ENCODE measurements around the gene PIAS4. TPM values are rescaled to one million over a fixed set of nuclear protein-coding genes. Genes with fewer than 3 reads are reported as not detected.

The PIAS4 gene
- total and polyA plus RNA-seq, 2 donors (not counting 3 experiments of a cell fraction or from before 2014, with no cell fraction given) = 26.2 to 46.2 TPM

GRCh38 chr19:3987619-3988371, 19.7 kb upstream of the PIAS4 start:
- Histone ChIP-seq H3K4me1 (ENCODE audit: control insufficient read depth, extremely low read depth, insufficient read depth, low read length) (peaks cover 31% of the 10 kb centered on the region), H3K79me2 (ENCODE audit: control insufficient read depth, insufficient read depth, low read length) (peaks cover 25% of the 10 kb centered on the region), H3K9ac (replicated peaks; ENCODE audit: extremely low read depth, insufficient read depth, low read length) (no peak overlapping the region), H4K20me1 (replicated peaks; ENCODE audit: control insufficient read depth, extremely low read depth, insufficient read depth, low read length) (no peaks in the 10 kb centered on the region), H3K9me3 (replicated peaks; ENCODE audit: control insufficient read depth, insufficient read depth, low read length) (no peaks in the 10 kb centered on the region), H3K27me3 (ENCODE audit: control insufficient read depth in 2 of 2, insufficient read depth in 2 of 2, low read length in 2 of 2) (no peaks in the 10 kb centered on the region), H2AFZ (ENCODE audit: low read depth, low read length) (peak overlapping the region; percentile 23), H3K9me1 (replicated peaks; ENCODE audit: control insufficient read depth, extremely low read depth, insufficient read depth, low read length) (no peaks in the 10 kb centered on the region), H3K36me3 (ENCODE audit: control insufficient read depth in 2 of 2, extremely low read depth in 1 of 2, insufficient read depth in 2 of 2, low read length in 2 of 2) (peaks cover 8 to 12% of the 10 kb centered on the region in 2 experiments), H3K4me2 (ENCODE audit: insufficient read depth, low read length) (peak overlapping the region; percentile 20), H3K27ac (ENCODE audit: insufficient read depth, low read depth, low read length) (no peak overlapping the region), H3K4me3 (replicated peaks in 1 of 3; ENCODE audit: insufficient read depth in 1 of 3, low read depth in 1 of 3, low read length in 3 of 3) (no peak overlapping the region)
- peak; percentile 87 for DNase-seq (ENCODE audit: low read depth, low spot score)
- BruUV-seq (replicated peaks) = no TSS peak
- dilution Hi-C loops (cut with MboI; ENCODE audit: extremely low pct_ligation_motif_present, low sequenced_read_pairs) (no loop called here), intact Hi-C loops (cut with micrococcal nuclease) (loop anchor here (5.0 kb wide), 2 partner anchors 80 to 200 kb away; partner anchors contain the start of gene ZBTB7A)
- FAIRE-seq = peak; percentile 94
- CTCF ChIA-PET = interaction anchor here (0.6 to 2.5 kb wide), 41 partner anchors 9 to 777 kb away, joined by 3 to 34 read pairs (median 4); partner anchors contain the start of genes DAPK3, MRPL54, PIAS4 and RAX2
- TF ChIP-seq CTCF (IDR thresholded peaks at IDR 0.05; ENCODE audit: extremely low read depth in 1 of 2, insufficient read depth in 1 of 2, low read depth in 1 of 2, low read length in 2 of 2) = peak; percentile 79 to 92
- TF ChIP-seq POLR2AphosphoS5 (IDR thresholded peaks at IDR 0.05; ENCODE audit: insufficient read depth, low read depth, low read length) = no peak
- POLR2A ChIA-PET = interaction anchor here (0.6 to 1.2 kb wide), 6 partner anchors 9 to 152 kb away, joined by 3 to 11 read pairs (median 4); partner anchors contain the start of gene DAPK3

- BruUV-seq (replicated peaks) = no TSS peak
- no peak overlapping the region for H3K4me3 ChIP-seq (replicated peaks in 1 of 3; ENCODE audit: insufficient read depth in 1 of 3, low read depth in 1 of 3, low read length in 3 of 3)
- no peaks in the 10 kb centered on the region for H4K20me1 ChIP-seq (replicated peaks; ENCODE audit: control insufficient read depth, extremely low read depth, insufficient read depth, low read length)
- intact Hi-C loops (cut with micrococcal nuclease) = no loop called here
- FAIRE-seq = no peak
- no peak overlapping the region for H3K27ac ChIP-seq (ENCODE audit: insufficient read depth, low read depth, low read length)
- POLR2A ChIA-PET = no interaction called here
- no peaks in the 10 kb centered on the region for H3K27me3 ChIP-seq (ENCODE audit: control insufficient read depth in 2 of 2, insufficient read depth in 2 of 2, low read length in 2 of 2)
- CTCF ChIA-PET = interaction anchor here (1.2 kb wide), 1 partner anchor 149 kb away, joined by 3 read pairs; no protein-coding TSS in a partner anchor
- H3K4me1 ChIP-seq (ENCODE audit: control insufficient read depth, extremely low read depth, insufficient read depth, low read length) = peaks cover 14% of the 10 kb centered on the region
- H3K9me3 ChIP-seq (replicated peaks; ENCODE audit: control insufficient read depth, insufficient read depth, low read length) = no peaks in the 10 kb centered on the region
- H3K4me2 ChIP-seq (ENCODE audit: insufficient read depth, low read length) = no peak overlapping the region
- H3K9me1 ChIP-seq (replicated peaks; ENCODE audit: control insufficient read depth, extremely low read depth, insufficient read depth, low read length) = no peaks in the 10 kb centered on the region
- dilution Hi-C loops (cut with MboI; ENCODE audit: extremely low pct_ligation_motif_present, low sequenced_read_pairs) = no loop called here
- H3K36me3 ChIP-seq (ENCODE audit: control insufficient read depth in 2 of 2, extremely low read depth in 1 of 2, insufficient read depth in 2 of 2, low read length in 2 of 2) = no peaks in the 10 kb centered on the region
- no peak for TF ChIP-seq MYC (IDR thresholded peaks at IDR 0.05; ENCODE audit: low read depth, low read length)
- TF ChIP-seq EZH2 (IDR thresholded peaks at IDR 0.05; ENCODE audit: borderline replicate concordance, low read depth, low read length, severe bottlenecking) = no peak
- TF ChIP-seq JUN (IDR thresholded peaks at IDR 0.05; ENCODE audit: borderline replicate concordance, insufficient read depth, insufficient read length, low read depth) = no peak
- no peak for TF ChIP-seq GATA2 (IDR thresholded peaks at IDR 0.05; ENCODE audit: insufficient read depth, insufficient read length, low read depth, low read length)
- TF ChIP-seq FOS (IDR thresholded peaks at IDR 0.05; ENCODE audit: borderline replicate concordance, insufficient read depth, low read length) = no peak
- no peak for TF ChIP-seq POLR2AphosphoS5 (IDR thresholded peaks at IDR 0.05; ENCODE audit: insufficient read depth, low read depth, low read length)
- no peak for DNase-seq (ENCODE audit: low read depth, low spot score)
- peak overlapping the region; percentile 49 for H2AFZ ChIP-seq (ENCODE audit: low read depth, low read length)
- no peaks in the 10 kb centered on the region for H3K79me2 ChIP-seq (ENCODE audit: control insufficient read depth, insufficient read depth, low read length)
- no peak overlapping the region for H3K9ac ChIP-seq (replicated peaks; ENCODE audit: extremely low read depth, insufficient read depth, low read length)
Measured at GRCh38 chr19:3990815-3991117, 16.8 kb upstream of the PIAS4 start.
